Measurements from ENCODE around the gene MYO3B. TPM values are rescaled to one million over a fixed set of nuclear protein-coding genes. Genes with fewer than 3 reads are reported as not detected.

The MYO3B gene
- total RNA-seq, 2 donors from 2014 or later: 5.2 to 10.9 TPM

DNA sequence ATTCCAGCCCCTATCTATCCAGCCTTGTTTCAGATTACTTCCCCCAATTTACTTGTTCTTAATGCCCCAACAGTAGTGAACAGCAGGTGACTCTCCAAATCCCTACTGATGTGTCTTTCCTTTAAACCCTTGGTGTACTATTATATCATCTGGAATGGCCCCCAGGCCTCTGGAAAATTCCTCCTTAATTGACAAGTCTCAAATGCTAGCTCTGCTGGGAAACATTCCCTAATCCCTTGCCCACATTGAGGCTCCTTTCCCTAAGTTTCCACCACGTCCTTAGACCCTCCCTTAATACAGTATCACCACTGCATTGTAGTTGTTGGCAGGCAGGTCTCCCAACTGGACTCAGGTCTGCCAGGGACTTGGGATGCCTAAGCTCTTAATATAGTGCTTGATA is 41.0 kb downstream of the MYO3B start:
- H3K4me1 ChIP-seq (ENCODE audit: control insufficient read depth, insufficient read depth, low read length): peaks cover 12% of the 10 kb centered on the region
- H3K9ac ChIP-seq (ENCODE audit: extremely low read depth, low read length, poor library complexity, severe bottlenecking): no peak overlapping the region
- no peaks in the 10 kb centered on the region for H3K36me3 Mint-ChIP-seq (ENCODE audit: low read depth)
- H3K27me3 Mint-ChIP-seq (ENCODE audit: insufficient read depth): no peaks in the 10 kb centered on the region
- H3K4me1 Mint-ChIP-seq: peaks cover 48% of the 10 kb centered on the region
- H3K9me3 ChIP-seq (ENCODE audit: control insufficient read depth, low read length): no peaks in the 10 kb centered on the region
- DNase-seq: no peak
- H3K9me3 Mint-ChIP-seq: no peaks in the 10 kb centered on the region
- TF ChIP-seq, protein P1, sequence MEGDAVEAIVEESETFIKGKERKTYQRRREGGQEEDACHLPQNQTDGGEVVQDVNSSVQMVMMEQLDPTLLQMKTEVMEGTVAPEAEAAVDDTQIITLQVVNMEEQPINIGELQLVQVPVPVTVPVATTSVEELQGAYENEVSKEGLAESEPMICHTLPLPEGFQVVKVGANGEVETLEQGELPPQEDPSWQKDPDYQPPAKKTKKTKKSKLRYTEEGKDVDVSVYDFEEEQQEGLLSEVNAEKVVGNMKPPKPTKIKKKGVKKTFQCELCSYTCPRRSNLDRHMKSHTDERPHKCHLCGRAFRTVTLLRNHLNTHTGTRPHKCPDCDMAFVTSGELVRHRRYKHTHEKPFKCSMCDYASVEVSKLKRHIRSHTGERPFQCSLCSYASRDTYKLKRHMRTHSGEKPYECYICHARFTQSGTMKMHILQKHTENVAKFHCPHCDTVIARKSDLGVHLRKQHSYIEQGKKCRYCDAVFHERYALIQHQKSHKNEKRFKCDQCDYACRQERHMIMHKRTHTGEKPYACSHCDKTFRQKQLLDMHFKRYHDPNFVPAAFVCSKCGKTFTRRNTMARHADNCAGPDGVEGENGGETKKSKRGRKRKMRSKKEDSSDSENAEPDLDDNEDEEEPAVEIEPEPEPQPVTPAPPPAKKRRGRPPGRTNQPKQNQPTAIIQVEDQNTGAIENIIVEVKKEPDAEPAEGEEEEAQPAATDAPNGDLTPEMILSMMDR (conservative IDR thresholded peaks at IDR 0.05): no peak
- no peak overlapping the region for H3K27ac Mint-ChIP-seq
- no peaks in the 10 kb centered on the region for H3K27me3 ChIP-seq (ENCODE audit: control insufficient read depth, insufficient read depth, low read length, poor library complexity, severe bottlenecking)
- 93 to 100% methylated on average over 1 of the region's 1 CpG for WGBS, 2 experiments (ENCODE audit: insufficient coverage in 1 of 2, insufficient read length in 1 of 2)
- no peaks in the 10 kb centered on the region for H3K36me3 ChIP-seq (ENCODE audit: control insufficient read depth, insufficient read depth, low read length)
- no peak overlapping the region for H3K27ac ChIP-seq (ENCODE audit: low read depth, low read length)
- H3K4me3 ChIP-seq (ENCODE audit: low read length): no peak overlapping the region
- H3K4me3 Mint-ChIP-seq: no peak overlapping the region

DNA sequence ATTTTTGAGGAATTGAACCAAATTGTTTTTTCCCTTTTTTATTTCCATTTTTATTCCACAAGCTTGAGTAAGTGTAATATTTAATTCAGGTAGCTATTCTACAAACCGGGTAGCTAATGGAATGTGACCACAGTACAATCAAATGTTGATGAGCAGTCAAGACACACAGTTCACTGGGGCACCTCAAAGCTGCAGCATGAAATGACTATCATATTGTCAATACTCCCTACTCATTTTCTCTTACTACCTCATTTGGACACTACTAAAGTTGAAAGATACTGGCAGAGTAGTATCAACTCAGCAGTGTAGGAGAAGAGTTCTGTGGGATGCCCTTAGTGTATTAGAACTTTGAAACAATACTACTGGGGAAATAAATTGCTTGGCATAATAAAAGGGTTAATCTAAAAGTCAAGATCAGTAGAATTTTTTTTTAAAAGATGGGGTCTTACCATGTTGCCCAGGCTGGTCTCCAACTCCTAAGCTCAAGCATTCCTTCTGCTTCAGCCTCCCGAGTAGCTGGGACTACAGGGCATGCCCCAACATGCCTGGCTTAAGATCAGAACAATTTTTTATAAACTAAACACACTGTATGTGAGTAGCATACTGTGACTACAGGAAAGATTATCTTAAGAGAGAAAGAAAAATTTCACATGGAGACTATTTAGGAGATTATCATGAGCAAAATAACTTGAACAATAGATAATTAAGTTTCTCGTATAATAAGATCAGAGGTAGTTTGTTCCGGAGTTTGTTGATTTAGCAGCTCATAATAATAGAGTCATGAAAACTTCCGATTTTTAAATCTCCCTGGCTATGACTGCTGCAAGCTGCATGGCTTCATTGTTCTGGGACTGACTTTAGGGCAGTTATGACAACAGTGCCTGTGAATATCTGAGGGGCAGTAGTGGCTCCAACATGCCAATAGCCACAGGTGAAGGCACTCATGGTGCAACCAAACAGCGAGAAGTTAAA is 43.7 kb downstream of the MYO3B start:
- H3K4me1 Mint-ChIP-seq: peaks cover 32% of the 10 kb centered on the region
- H3K9me3 Mint-ChIP-seq: no peaks in the 10 kb centered on the region
- peak overlapping the region; percentile 17 for H3K9ac ChIP-seq (ENCODE audit: extremely low read depth, low read length, poor library complexity, severe bottlenecking)
- H3K9me3 ChIP-seq (ENCODE audit: control insufficient read depth, low read length): no peaks in the 10 kb centered on the region
- no peak overlapping the region for H3K4me3 ChIP-seq (ENCODE audit: low read length)
- DNase-seq: no peak
- H3K27me3 Mint-ChIP-seq (ENCODE audit: insufficient read depth): peaks cover 2% of the 10 kb centered on the region
- 76 to 91% methylated on average over 5 to 6 of the region's 6 CpGs for WGBS, 2 experiments (ENCODE audit: insufficient coverage in 1 of 2, insufficient read length in 1 of 2)
- peaks cover 5% of the 10 kb centered on the region for H3K4me1 ChIP-seq (ENCODE audit: control insufficient read depth, insufficient read depth, low read length)
- H3K27me3 ChIP-seq (ENCODE audit: control insufficient read depth, insufficient read depth, low read length, poor library complexity, severe bottlenecking): no peaks in the 10 kb centered on the region
- H3K36me3 ChIP-seq (ENCODE audit: control insufficient read depth, insufficient read depth, low read length): no peaks in the 10 kb centered on the region
- TF ChIP-seq, protein P1 (conservative IDR thresholded peaks at IDR 0.05): no peak
- H3K4me3 Mint-ChIP-seq: no peak overlapping the region
- H3K36me3 Mint-ChIP-seq (ENCODE audit: low read depth): no peaks in the 10 kb centered on the region
- peak overlapping the region; percentile 83 for H3K27ac Mint-ChIP-seq
- peak overlapping the region; percentile 49 for H3K27ac ChIP-seq (ENCODE audit: low read depth, low read length)

DNA sequence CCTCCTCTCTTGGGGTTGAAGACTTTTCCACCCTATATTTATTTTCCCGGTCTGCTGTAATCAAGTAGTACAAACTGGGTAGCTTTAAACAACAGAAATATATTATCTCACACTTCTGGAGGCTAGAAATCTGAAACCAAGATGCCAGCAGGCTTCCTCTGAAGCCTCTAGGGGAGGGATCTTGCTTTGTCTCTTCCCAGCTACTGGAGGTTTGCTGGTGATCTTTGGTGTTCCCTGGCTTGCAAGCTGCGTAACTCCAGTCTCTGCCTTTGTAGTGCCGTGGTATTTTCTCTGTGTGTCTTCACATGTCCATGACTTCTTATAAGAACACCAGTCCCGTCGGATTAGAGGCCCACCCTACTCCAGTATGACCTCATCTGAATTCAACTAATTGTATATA is 44.4 kb downstream of the MYO3B start:
- H3K27ac Mint-ChIP-seq: peak overlapping the region; percentile 83
- no peaks in the 10 kb centered on the region for H3K9me3 Mint-ChIP-seq
- TF ChIP-seq, protein P1 (conservative IDR thresholded peaks at IDR 0.05): peak; percentile 32
- 78% methylated on average over 3 to 5 of the region's 5 CpGs for WGBS, 2 experiments (ENCODE audit: insufficient coverage in 1 of 2, insufficient read length in 1 of 2)
- peaks cover 5% of the 10 kb centered on the region for H3K4me1 ChIP-seq (ENCODE audit: control insufficient read depth, insufficient read depth, low read length)
- H3K4me1 Mint-ChIP-seq: peaks cover 32% of the 10 kb centered on the region
- peak; percentile 60 for DNase-seq
- peak overlapping the region; percentile 17 for H3K9ac ChIP-seq (ENCODE audit: extremely low read depth, low read length, poor library complexity, severe bottlenecking)
- H3K27ac ChIP-seq (ENCODE audit: low read depth, low read length): peak overlapping the region; percentile 49
- H3K4me3 ChIP-seq (ENCODE audit: low read length): no peak overlapping the region
- no peaks in the 10 kb centered on the region for H3K9me3 ChIP-seq (ENCODE audit: control insufficient read depth, low read length)
- no peak overlapping the region for H3K4me3 Mint-ChIP-seq
- H3K27me3 Mint-ChIP-seq (ENCODE audit: insufficient read depth): peaks cover 4% of the 10 kb centered on the region
- H3K36me3 ChIP-seq (ENCODE audit: control insufficient read depth, insufficient read depth, low read length): no peaks in the 10 kb centered on the region
- H3K27me3 ChIP-seq (ENCODE audit: control insufficient read depth, insufficient read depth, low read length, poor library complexity, severe bottlenecking): no peaks in the 10 kb centered on the region
- H3K36me3 Mint-ChIP-seq (ENCODE audit: low read depth): no peaks in the 10 kb centered on the region
